AG04449 (cell line): Measurements from ENCODE around the gene ANKS1A.

Experiments
- CTCF ChIA-PET: fragments of 350-600 bp; formaldehyde crosslinking; extraction: SDS; loops from one replicate; lab custom pipeline; 2021; ENCODE audit warnings: antibody characterized with exemption; lab: Yijun Ruan, JAX
- POLR2A ChIA-PET: fragments of 400-600, 350-600 bp; formaldehyde crosslinking; extraction: SDS; loops from one replicate; lab custom pipeline; 2020; ENCODE audit warnings: antibody characterized with exemption, inconsistent platforms; lab: Yijun Ruan, JAX
- DNase-seq: peaks from one replicate; pipeline ENCODE4 v3.0.0-alpha.2; 2010; ENCODE audit warnings: low read depth, low spot score
- H3K4me3 ChIP-seq: 2 replicates; pipeline ENCODE4 v1.5.1; 2011; ENCODE audit warnings: low read depth, mild to moderate bottlenecking, control low read depth, low read length
- CTCF ChIP-seq: IDR thresholded peaks from one replicate; pipeline ENCODE4 v1.5.1; 2011; ENCODE audit warnings: mild to moderate bottlenecking, moderate library complexity, low read length, control low read depth, inconsistent platforms; ENCODE audit not compliant: insufficient read depth; ENCODE audit errors: missing control alignments

The ANKS1A gene

GRCh38 chr6:35036828-35037663, 148.0 kb downstream of the ANKS1A start:
- TF ChIP-seq CTCF: no peak
- no peak overlapping the region for H3K4me3 ChIP-seq
- no peak for DNase-seq
- ChIA-PET POLR2A (no interaction called here), CTCF (interaction anchor here (1.5 to 2.0 kb wide), 3 partner anchors 11 to 50 kb away, joined by 4 to 10 read pairs (median 4); no protein-coding TSS in a partner anchor)

GRCh38 chr6:35037664-35038038, 148.6 kb downstream of the ANKS1A start:
- no peak for TF ChIP-seq CTCF
- CTCF ChIA-PET: interaction anchor here (1.5 to 2.0 kb wide), 3 partner anchors 11 to 51 kb away, joined by 4 to 10 read pairs (median 4); no protein-coding TSS in a partner anchor
- no peak overlapping the region for H3K4me3 ChIP-seq
- no peak for DNase-seq
- POLR2A ChIA-PET: no interaction called here

- H3K4me3 ChIP-seq: no peak overlapping the region
- ChIA-PET POLR2A (no interaction called here), CTCF (interaction anchor here (1.5 to 2.0 kb wide), 3 partner anchors 11 to 51 kb away, joined by 4 to 10 read pairs (median 4); no protein-coding TSS in a partner anchor)
- no peak for DNase-seq
- TF ChIP-seq CTCF: no peak
These were observed 149.0 kb downstream of the ANKS1A start for GRCh38 chr6:35038076-35038475.

GRCh38 chr6:35040398-35040797, 151.3 kb downstream of the ANKS1A start:
- no peak for TF ChIP-seq CTCF
- CTCF ChIA-PET: no interaction called here
- POLR2A ChIA-PET: no interaction called here
- DNase-seq: no peak
- H3K4me3 ChIP-seq: no peak overlapping the region

GRCh38 chr6:35041086-35041861, 152.2 kb downstream of the ANKS1A start:
- DNase-seq: no peak
- TF ChIP-seq CTCF: no peak
- ChIA-PET POLR2A (no interaction called here), CTCF (interaction anchor here (1.0 kb wide), 1 partner anchor 99 kb away, joined by 3 read pairs; no protein-coding TSS in a partner anchor)
- H3K4me3 ChIP-seq: no peak overlapping the region
